ENCODE measurements around the gene CD180.

The CD180 gene

GRCh38 chr5:67196537-67197059 lies at the start of gene CD180:
Gene CD180, minus strand, starts transcription at chr5:67196799. Its CDS starts 158 bp downstream, at chr5:67196641.
- DNase-seq (ENCODE audit: low read depth), result no peak

- DNase-seq (ENCODE audit: low read depth), result no peak
Observed at GRCh38 chr5:67246108-67246507, 49.5 kb upstream of the CD180 start.

GRCh38 chr5:67245259-67245846 lies 48.8 kb upstream of the CD180 start:
- no peak for DNase-seq (ENCODE audit: low read depth)

GRCh38 chr5:67244345-67244793 lies 47.8 kb upstream of the CD180 start:
- DNase-seq (ENCODE audit: low read depth), result no peak

- no peak for DNase-seq (ENCODE audit: low read depth)
Observed at GRCh38 chr5:67243944-67244343, 47.3 kb upstream of the CD180 start.

- no peak for DNase-seq (ENCODE audit: low read depth)
Observed at GRCh38 chr5:67243349-67243748, 46.8 kb upstream of the CD180 start.

GRCh38 chr5:67241326-67241725 lies 44.7 kb upstream of the CD180 start:
- no peak for DNase-seq (ENCODE audit: low read depth)

GRCh38 chr5:67240846-67241245 lies 44.2 kb upstream of the CD180 start:
- DNase-seq (ENCODE audit: low read depth), result no peak

GRCh38 chr5:67240065-67240464 lies 43.5 kb upstream of the CD180 start:
- no peak for DNase-seq (ENCODE audit: low read depth)

GRCh38 chr5:67238191-67238590 lies 41.6 kb upstream of the CD180 start:
- DNase-seq (ENCODE audit: low read depth), result no peak

- no peak for DNase-seq (ENCODE audit: low read depth)
Observed at GRCh38 chr5:67235399-67236110, 39.0 kb upstream of the CD180 start.

GRCh38 chr5:67234671-67235176 lies 38.1 kb upstream of the CD180 start:
- DNase-seq (ENCODE audit: low read depth), result no peak

GRCh38 chr5:67233075-67233474 lies 36.5 kb upstream of the CD180 start:
- DNase-seq (ENCODE audit: low read depth), result no peak

GRCh38 chr5:67223211-67223610 lies 26.6 kb upstream of the CD180 start:
- no peak for DNase-seq (ENCODE audit: low read depth)

GRCh38 chr5:67222243-67223025 lies 25.8 kb upstream of the CD180 start:
- no peak for DNase-seq (ENCODE audit: low read depth)

- no peak for DNase-seq (ENCODE audit: low read depth)
Observed at GRCh38 chr5:67221487-67222242, 25.1 kb upstream of the CD180 start.

GRCh38 chr5:67216564-67216963 lies 20.0 kb upstream of the CD180 start:
- no peak for DNase-seq (ENCODE audit: low read depth)

GRCh38 chr5:67215519-67216471 lies 19.2 kb upstream of the CD180 start:
- DNase-seq (ENCODE audit: low read depth), result peak; percentile 42

- no peak for DNase-seq (ENCODE audit: low read depth)
Observed at GRCh38 chr5:67214707-67215447, 18.3 kb upstream of the CD180 start.

GRCh38 chr5:67214036-67214435 lies 17.4 kb upstream of the CD180 start:
- DNase-seq (ENCODE audit: low read depth), result no peak

All from stimulated activated CD8-positive, alpha-beta memory T cell treated with anti-CD3 and anti-CD28 coated beads, Interleukin-12 subunit alpha, Interleukin-12 subunit beta, amount 100 ng/mL, for 1 hour (primary cell).